HL-60 (cell line): Measurements from ENCODE around the gene HPCAL1.

Experiments used
- CTCF ChIP-seq: IDR thresholded peaks from one replicate; pipeline ENCODE4 v1.5.1; 2011; ENCODE audit warnings: low read length, control low read depth, inconsistent platforms; ENCODE audit not compliant: insufficient read depth
- GABPA ChIP-seq: IDR thresholded peaks from 2 replicates; pipeline ENCODE4 v1.6.1; 2012; ENCODE audit warnings: low read depth
- POLR2AphosphoS5 ChIP-seq: IDR thresholded peaks from 2 replicates; pipeline ENCODE4 v1.6.1; 2012; ENCODE audit warnings: low read depth
- REST ChIP-seq: IDR thresholded peaks from 2 replicates; pipeline ENCODE4 v1.6.1; 2012; ENCODE audit warnings: low read depth; ENCODE audit not compliant: insufficient replicate concordance
- SPI1 ChIP-seq: IDR thresholded peaks from 2 replicates; pipeline ENCODE4 v1.6.1; 2012; ENCODE audit warnings: low read depth, mild to moderate bottlenecking, borderline replicate concordance

- no peak for TF ChIP-seq CTCF
- TF ChIP-seq GABPA = no peak
- no peak for TF ChIP-seq REST
- TF ChIP-seq POLR2AphosphoS5 = no peak
- no peak for TF ChIP-seq SPI1
Observed at GRCh38 chr2:10359246-10359645, 56.5 kb downstream of the HPCAL1 start.
